Activated naive CD8-positive, alpha-beta T cell treated with anti-CD3 and anti-CD28 coated beads, Interleukin-2, amount 50 U/mL, for 16 hours (primary cell): Measurements from ENCODE around the gene PTP4A1.
"Not testable (repeated sequence)": the region's sequence is repeated elsewhere in the genome, so short reads cannot be mapped to it uniquely, and the experiment has no call there.

Experiments used
- DNase-seq: peaks from one replicate; pipeline ENCODE4 v3.0.0-alpha.2; 2020; ENCODE audit warnings: low read depth, low spot score

Gene PTP4A1

DNA sequence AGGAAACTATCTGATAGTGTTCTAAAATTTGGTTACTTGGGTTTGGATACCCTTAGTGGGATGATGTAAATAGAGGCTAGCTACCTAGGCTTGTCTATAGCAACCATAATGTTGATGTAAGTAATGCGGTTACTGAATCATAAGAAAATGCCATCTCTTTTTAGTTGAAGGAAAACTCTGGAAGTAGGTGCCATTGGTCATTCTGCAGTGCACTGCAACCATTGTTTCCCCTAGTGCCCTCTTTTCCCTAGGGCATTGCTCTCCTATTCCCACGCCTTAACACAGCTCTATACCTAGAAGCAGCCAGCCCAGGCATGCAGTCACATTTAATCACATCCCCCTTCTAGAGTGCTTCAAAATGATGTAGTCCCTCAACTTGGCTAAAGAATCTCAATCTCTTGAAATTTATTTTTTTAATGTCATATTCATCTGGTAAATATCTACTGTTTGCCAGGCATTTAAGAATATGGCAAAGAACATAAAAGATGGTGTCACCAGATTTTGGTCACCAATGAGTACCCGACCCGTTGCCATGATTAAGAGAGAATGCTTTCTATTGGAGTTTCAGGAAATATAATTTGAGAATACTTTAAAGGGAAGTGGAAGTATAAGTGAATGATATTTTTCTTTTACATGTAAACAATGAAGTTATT lies 10.4 kb downstream of the PTP4A1 start:
- DNase-seq: no peak

DNA sequence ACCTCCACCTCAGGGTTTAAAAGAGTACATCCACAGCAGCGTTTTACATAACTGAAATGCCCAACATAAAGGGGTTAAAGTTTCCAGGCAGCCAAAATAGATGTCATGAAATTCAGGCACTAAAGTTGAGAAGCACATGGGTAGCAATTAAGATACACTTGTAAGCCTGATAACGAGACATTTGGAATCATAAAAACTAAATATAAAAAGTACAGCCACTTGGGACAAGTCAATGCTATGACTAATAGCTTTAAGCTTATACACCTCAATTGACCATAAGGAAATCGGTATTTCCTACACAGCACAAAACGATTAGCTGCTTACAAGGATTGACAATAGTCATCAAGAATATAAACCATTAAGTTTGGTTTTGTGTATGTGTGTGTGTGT lies 11.8 kb downstream of the PTP4A1 start:
- no peak for DNase-seq

DNA sequence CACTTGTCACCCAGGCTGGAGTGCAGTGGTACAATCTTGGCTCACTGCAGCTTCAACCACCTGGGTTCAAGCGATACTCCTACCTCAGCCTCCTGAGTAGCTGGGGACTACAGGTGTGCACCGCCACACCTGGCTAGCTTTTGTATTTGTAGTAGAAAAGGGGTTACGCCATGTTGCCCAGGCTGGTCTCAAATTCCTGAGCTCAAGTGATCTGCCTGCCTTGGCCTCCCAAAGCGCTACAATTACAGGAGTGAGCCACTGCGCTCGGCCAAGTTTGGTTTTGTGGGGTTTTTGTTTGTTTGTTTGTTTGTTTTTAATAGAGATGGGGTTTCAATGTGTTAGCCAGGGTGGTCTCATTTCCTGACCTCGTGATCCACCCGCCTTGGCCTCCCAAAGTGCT lies 12.3 kb downstream of the PTP4A1 start:
- no peak for DNase-seq

DNA sequence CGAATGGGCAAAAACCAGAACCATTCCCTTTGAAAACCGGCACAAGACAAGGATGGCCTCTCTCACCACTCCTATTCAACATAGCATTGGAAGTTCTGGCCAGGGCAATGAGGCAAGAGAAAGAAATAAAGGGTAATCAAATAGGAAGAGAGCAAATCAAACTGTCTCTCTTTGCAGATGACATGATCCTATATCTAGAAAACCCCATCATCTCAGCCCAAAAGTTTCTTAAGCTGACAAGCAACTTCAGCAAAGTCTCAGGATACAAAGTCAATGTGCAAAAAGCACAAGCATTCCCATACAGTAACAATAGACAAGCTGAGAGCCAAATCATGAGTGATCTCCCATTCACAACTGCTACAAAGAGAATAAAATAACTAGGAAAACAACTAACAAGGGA lies 13.4 kb downstream of the PTP4A1 start:
- DNase-seq: not testable (repeated sequence)

DNA sequence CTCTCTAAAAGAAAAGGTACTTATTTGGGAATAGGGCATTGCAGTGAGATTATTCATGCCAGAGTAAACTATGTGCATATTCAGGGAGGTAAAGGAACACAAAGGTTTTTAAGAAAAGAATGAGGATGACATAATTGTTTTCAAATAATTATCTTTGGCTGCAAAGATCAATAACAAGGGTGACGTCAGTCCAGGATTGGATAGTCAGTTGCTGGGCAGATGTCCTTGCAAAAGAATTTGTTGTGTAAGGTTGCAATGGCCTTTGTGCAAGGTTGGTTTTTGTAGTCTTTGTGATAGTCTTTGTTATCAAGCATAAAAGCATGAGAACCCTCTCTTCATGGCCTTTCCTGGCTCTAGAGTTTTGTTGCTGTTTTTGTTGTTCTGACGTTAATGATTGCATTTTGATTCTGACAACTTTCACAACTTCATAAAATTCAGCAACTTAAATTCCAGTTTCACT lies 17.7 kb downstream of the PTP4A1 start:
- no peak for DNase-seq

DNA sequence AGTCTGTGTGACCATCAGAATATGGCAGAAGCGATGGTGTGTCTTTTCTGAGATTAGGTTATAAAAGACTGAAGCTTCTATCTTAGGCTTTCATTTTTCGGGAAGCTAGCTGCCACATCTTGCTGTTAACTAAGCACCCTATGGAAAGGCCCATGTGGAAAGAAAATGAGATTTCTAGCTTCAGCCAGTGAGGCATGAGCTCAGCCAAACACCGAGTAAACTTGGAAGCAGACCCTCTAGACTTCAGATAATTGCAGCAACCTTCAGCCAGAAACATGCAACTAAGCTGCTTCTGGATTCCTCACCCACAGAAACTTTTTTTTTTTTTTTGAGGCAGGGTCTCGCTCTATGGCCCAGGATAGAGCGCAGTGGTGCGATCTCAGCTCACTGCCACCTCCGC lies 20.6 kb downstream of the PTP4A1 start:
- DNase-seq: no peak

DNA sequence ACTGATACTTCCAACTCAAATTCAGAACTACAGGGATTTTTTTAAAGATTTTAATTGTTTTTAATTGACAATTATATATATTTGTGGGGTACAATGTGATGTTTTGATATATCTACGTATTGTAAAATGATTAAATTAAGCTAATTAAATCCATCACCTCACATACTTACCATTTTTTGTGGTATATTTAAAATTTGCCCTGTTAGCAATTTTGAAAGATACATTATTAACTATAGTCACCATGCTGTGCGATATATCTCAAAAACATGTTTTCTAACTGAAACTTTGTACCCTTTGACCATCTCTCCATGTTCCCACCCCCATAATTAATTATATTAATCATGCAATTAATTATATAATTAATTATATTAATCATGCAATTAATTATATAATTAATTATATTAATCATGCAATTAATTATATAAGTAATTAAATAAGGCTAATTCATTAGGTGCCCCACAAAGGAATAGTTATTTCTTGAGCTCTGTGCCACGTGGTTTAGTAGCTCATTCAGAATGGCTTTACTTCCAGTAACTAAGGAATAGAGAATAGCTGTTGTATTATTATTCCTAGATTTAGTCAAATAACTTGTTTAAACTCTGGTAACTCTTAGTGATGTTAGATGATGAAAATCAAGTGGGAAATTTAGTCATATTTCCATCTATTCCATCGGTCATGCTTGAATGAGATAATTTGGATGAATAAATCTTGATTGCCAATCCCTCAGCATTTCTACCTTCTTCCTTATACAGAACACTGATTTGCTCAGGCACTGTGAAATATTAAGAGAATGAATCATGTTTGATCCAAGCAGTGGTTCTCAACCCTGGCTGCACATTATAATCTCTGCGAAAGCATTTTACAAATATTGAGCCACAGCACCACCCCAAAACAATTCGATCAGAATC lies 25.1 kb downstream of the PTP4A1 start:
- no peak for DNase-seq

DNA sequence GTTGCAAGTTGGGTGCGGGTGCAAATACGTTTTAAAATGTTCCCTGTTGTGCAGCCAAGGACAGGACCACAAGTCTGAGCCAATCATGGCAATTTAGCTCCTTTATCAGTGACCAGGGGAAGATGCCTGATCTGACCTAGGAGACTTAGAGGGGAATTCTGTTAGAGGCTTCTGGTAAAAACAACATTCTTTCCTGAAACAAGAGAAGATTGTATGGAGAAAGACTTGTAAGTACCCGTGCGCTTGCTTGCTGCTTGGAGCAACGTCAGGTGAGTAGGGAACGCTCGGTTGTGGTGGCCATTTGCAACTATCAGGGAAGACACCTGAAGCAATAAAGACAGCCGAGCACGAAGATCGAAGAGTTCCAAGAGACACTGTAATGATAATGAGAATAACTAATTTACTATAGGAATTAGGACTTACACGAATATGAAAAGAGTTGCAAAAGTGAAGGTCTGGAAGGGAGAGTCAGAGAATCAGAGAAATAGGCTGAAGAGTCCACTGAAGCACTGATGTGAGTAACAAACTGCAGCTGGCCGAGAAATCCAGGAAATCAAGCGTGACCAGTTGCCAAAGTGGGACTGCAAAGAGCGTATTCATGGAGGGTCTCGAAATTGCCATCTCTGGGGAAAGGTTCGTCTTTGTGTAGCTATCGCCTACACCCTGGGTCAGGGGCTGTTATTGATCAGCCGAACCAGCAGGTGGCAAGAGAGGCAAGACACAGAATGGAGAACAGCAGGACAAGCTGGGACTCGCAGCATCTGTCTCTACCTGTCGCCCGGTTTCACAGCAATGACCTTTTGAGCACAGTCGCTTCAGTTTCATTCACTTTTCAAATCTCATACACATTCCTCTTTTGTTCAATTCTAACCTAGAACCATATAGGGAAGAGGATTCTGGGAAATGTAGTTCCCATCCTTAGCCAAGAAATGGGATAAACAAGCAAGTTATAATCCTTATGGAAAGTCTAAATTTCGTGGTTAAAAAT lies 26.1 kb downstream of the PTP4A1 start:
- DNase-seq: peak; percentile 47

DNA sequence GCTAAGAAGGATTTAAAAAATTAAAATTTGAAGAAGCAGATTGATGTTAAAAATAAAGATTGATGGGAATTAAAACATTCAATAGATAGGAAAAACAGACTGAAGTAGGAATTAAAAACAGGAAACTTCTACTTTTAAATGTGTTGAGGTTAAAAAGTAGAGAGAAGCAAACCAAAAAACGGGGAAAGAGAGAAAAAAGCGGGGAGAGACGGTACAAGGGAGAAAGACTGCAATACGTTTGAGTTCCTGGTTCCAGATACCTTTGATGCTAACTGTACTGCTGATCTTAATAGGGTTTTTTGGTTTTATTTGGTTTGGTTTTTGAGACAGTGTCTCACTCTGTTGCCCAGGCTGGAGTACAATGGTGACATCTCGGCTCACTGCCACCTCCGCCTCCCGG lies 27.0 kb downstream of the PTP4A1 start:
- DNase-seq: no peak

DNA sequence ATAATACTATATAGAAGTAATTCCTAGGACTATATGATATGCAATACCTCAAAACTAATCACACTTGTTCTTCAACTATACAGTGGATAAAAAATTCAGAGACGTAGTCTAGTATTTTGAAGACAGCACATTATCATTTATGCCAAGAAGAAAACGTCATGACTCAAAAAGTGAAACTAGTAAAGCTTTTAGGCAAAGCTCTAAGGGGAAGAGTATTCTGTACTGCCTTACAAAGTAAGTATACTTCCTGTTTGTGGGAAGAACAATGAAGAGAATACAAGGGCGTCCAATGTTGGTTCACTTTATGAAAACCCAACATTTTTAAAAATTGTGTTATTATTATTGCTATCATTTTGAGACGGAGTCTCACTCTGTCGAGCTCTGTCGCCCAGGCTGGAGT lies 27.9 kb downstream of the PTP4A1 start:
- no peak for DNase-seq

DNA sequence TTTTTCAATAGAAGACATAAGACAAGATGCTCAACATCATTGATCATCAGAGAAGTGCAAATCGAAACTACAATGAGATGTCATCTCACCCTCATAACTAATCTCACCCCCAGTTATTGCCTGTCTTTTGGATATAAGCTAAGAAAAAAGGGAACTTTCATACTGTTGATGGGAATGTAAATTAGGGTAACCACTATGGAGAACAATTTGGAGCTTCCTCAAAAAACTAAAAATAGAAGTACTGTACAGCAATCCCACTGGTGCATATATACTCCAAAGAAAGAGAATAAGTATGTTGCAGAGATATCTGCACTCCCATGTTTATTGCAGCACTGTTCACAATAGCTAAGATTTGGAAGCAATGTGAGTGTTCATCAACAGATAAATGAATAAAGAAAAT lies 37.0 kb downstream of the PTP4A1 start:
- DNase-seq: no peak

DNA sequence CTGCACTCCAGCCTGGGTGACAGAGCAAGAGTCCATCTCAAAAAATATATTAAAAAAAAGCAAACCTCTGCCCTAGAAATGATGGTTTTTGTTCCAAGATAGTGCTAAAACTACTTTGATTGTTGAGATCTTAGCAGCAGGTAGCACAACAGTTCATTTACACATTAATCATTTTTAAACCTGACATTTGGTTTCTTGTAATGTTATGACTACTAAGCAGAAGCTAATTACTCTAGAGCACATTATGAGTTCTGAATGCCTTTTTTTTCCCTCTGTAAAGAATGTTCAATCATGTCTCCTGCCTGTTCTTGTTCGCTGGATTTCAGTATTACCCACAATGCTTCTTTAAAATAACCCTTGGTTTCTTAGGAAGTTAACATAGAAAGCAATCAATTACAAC lies 38.7 kb downstream of the PTP4A1 start:
- DNase-seq: no peak

DNA sequence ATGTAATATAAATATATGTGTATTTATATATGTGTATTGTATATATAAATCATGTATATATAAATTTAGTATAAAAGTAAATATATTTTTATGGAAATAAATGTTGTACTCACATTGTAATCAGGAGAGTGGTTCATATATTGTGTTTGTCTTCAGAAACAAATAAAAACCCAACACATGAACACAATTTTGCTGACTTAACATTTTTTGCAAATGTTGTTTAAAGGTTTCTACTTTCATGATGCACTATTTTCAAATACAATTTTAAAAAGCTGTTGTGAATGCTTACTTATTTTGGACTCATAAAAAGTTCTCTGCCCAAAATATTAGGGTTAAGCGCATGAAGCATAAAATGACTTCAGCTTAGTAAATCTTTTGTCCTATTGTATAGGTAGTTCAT lies 39.3 kb downstream of the PTP4A1 start:
- no peak for DNase-seq

DNA sequence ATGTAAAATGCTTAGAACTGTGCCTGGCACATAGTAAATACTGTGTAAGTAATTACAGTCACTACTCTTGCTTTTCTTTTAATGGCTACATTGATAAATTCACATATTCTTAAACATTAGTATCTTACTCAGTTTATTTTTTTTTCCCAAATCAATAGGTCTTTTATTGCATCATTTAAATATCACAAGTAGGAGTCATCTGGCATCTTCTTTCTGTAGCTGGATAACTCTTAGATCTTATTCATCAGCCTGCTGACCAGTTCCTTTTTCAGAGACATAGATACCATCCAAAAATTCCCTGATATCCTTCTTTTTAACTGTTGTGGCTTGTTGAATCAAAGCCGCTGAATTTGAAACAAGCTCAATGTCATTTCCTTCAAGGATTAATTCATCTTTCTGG lies 43.3 kb downstream of the PTP4A1 start:
- DNase-seq: no peak
